Measurements from ENCODE around the gene OCLN. TPM values are rescaled to one million over a fixed set of nuclear protein-coding genes. Genes with fewer than 3 reads are reported as not detected.
A peak's percentile ranks its signal among the peaks of the same experiment; 100 is the strongest.

OCLN gene
- total RNA-seq, 1 donor from 2014 or later: 136 TPM

- no peak for ATAC-seq
These were observed 676 bp upstream of the OCLN start for GRCh38 chr5:69491838-69492390.

GRCh38 chr5:69492923-69493395 lies 369 bp downstream of the OCLN start:
- H3K36me3 ChIP-seq: no peaks in the 10 kb centered on the region
- no peaks in the 10 kb centered on the region for H3K4me1 ChIP-seq
- no peaks in the 10 kb centered on the region for H3K9me3 ChIP-seq
- no peak for TF ChIP-seq CTCF (IDR thresholded peaks at IDR 0.05)
- peak overlapping the region; percentile 90 for H3K27ac ChIP-seq
- H3K27me3 ChIP-seq: peaks cover 12% of the 10 kb centered on the region
- intact Hi-C loops (cut with DNase I): no loop called here
- ATAC-seq: peak; percentile 51
- peak overlapping the region; percentile 78 for H3K4me3 ChIP-seq
- no peak for DNase-seq

More at GRCh38 chr5:69491838-69492390, 676 bp upstream of the OCLN start:
- peaks cover 12% of the 10 kb centered on the region for H3K27me3 ChIP-seq
- intact Hi-C loops (cut with DNase I): no loop called here
- peak overlapping the region; percentile 78 for H3K4me3 ChIP-seq
- peak overlapping the region; percentile 90 for H3K27ac ChIP-seq
- no peaks in the 10 kb centered on the region for H3K9me3 ChIP-seq
- no peaks in the 10 kb centered on the region for H3K4me1 ChIP-seq
- DNase-seq: no peak
- no peak for TF ChIP-seq CTCF (IDR thresholded peaks at IDR 0.05)
- H3K36me3 ChIP-seq: no peaks in the 10 kb centered on the region

- Histone ChIP-seq H3K27ac (peak overlapping the region; percentile 90), H3K4me3 (peak overlapping the region; percentile 78), H3K9me3 (no peaks in the 10 kb centered on the region), H3K27me3 (peaks cover 12% of the 10 kb centered on the region), H3K4me1 (no peaks in the 10 kb centered on the region), H3K36me3 (no peaks in the 10 kb centered on the region)
- intact Hi-C loops (cut with DNase I): no loop called here
- DNase-seq: peak; percentile 81
- ATAC-seq: peak; percentile 66
- TF ChIP-seq CTCF (IDR thresholded peaks at IDR 0.05): no peak
These were observed 975 bp downstream of the OCLN start for GRCh38 chr5:69493396-69494133.

GRCh38 chr5:69494452-69494851 lies 1.9 kb downstream of the OCLN start:
- TF ChIP-seq CTCF (IDR thresholded peaks at IDR 0.05): no peak
- Histone ChIP-seq H3K27ac (peak overlapping the region; percentile 90), H3K36me3 (no peaks in the 10 kb centered on the region), H3K4me3 (peak overlapping the region; percentile 78), H3K9me3 (no peaks in the 10 kb centered on the region), H3K4me1 (no peaks in the 10 kb centered on the region), H3K27me3 (peaks cover 12% of the 10 kb centered on the region)
- intact Hi-C loops (cut with DNase I): no loop called here
- no peak for DNase-seq
- no peak for ATAC-seq

- ATAC-seq: no peak
- intact Hi-C loops (cut with DNase I): no loop called here
These were observed 4.5 kb downstream of the OCLN start for GRCh38 chr5:69497006-69497520.

More at GRCh38 chr5:69497006-69497520, 4.5 kb downstream of the OCLN start:
- H3K4me1 ChIP-seq: no peaks in the 10 kb centered on the region
- H3K4me3 ChIP-seq: no peak overlapping the region
- no peak for TF ChIP-seq CTCF (IDR thresholded peaks at IDR 0.05)
- H3K9me3 ChIP-seq: no peaks in the 10 kb centered on the region
- no peaks in the 10 kb centered on the region for H3K36me3 ChIP-seq
- peak overlapping the region; percentile 30 for H3K27ac ChIP-seq
- no peak for DNase-seq
- peaks cover 12% of the 10 kb centered on the region for H3K27me3 ChIP-seq

Data from upper lobe of right lung (tissue), 1 donor.